Vagina (tissue), 2 donors: ENCODE measurements around the gene IGSF5.

Experiments
- POLR2A ChIP-seq, 2 donors: fragments of 450-650 bp; IDR thresholded peaks; one replicate each; pipeline ENCODE4 v1.6.1; 2017; ENCODE audit warnings: antibody characterized with exemption in 2 of 2, mild to moderate bottlenecking in 2 of 2, moderate library complexity in 2 of 2
- TF ChIP-seq, protein P1 (sequence below), 3 experiments: fragments of 450-650 bp in 2 of 3; fragments of 200-600 bp in 1 of 3; sonication (generic) in 1 of 3; IDR thresholded peaks; one replicate each; pipeline ENCODE4 v1.5.1; 2017 to 2019; ENCODE audit warnings: antibody characterized with exemption in 3 of 3, mild to moderate bottlenecking in 2 of 3, moderate library complexity in 2 of 3

DNA sequence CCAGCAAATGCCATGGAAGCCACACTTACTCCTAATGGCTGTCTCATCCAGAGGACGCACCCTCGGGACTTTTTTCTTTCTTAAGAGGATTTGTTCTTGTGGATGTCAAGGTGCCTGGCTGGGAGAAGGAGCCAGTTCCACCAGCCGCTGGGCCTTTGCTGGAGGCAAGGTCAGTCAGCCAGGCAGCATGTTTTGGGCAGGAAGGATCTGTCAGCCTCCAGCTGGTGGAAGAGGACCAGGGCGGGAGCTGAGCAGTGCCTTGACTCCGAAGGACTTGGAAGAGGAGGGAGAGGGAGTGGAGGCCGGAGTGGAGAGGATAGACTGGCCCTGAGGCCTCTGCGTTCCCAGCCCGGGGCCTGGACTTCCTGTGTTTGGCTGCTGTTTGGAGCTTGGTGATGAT, 5.7 kb downstream of the IGSF5 start:
- TF ChIP-seq, protein P1, sequence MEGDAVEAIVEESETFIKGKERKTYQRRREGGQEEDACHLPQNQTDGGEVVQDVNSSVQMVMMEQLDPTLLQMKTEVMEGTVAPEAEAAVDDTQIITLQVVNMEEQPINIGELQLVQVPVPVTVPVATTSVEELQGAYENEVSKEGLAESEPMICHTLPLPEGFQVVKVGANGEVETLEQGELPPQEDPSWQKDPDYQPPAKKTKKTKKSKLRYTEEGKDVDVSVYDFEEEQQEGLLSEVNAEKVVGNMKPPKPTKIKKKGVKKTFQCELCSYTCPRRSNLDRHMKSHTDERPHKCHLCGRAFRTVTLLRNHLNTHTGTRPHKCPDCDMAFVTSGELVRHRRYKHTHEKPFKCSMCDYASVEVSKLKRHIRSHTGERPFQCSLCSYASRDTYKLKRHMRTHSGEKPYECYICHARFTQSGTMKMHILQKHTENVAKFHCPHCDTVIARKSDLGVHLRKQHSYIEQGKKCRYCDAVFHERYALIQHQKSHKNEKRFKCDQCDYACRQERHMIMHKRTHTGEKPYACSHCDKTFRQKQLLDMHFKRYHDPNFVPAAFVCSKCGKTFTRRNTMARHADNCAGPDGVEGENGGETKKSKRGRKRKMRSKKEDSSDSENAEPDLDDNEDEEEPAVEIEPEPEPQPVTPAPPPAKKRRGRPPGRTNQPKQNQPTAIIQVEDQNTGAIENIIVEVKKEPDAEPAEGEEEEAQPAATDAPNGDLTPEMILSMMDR (IDR thresholded peaks at IDR 0.05) = no peak
- TF ChIP-seq POLR2A (IDR thresholded peaks at IDR 0.05) = no peak
